ENCODE results near the gene LINC00305. TPM values are rescaled to one million over a fixed set of nuclear protein-coding genes. Genes with fewer than 3 reads are reported as not detected.

Gene LINC00305
- total RNA-seq, 1 donor from 2014 or later: not detected

GRCh38 chr18:64037812-64038414 lies 111.0 kb downstream of the LINC00305 start:
- DNase-seq (ENCODE audit: low spot score): no peak

DNA sequence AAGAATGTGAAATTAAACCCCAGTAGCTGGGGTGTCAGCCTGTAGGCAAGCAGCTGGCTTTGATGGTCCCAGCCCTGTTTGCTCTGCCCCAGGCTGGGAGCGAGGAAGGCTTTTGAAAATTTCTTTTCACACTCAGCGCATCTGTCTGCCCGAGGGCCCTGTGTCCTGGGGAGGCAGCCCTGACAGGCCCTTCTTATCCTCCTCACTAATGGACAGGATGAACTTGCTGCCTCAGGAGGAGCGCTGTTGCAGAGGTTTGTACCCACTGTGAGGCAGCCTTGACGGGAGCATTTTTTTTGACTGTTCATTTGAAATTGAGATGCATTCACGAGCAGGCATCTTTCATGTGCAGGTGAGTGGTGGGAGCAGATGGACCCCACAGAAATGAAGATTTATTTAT lies 116.6 kb downstream of the LINC00305 start:
- DNase-seq (ENCODE audit: low spot score): no peak

- DNase-seq (ENCODE audit: low spot score): no peak
Measured at GRCh38 chr18:64031411-64031810, 117.5 kb downstream of the LINC00305 start.

Other genes with a start within 250 kb of the LINC00305 start
- not detected for gene SERPINB10, start 241.1 kb downstream of the LINC00305 start, total RNA-seq
- not detected for gene HMSD, start 199.8 kb downstream of the LINC00305 start, total RNA-seq
- gene SERPINB8, start 179.0 kb downstream of the LINC00305 start, total RNA-seq: 18.9 TPM